SJCRH30 (cell line): Measurements from ENCODE around the gene GGCX. TPM values are rescaled to one million over a fixed set of nuclear protein-coding genes. Genes with fewer than 3 reads are reported as not detected.
A peak's percentile ranks its signal among the peaks of the same experiment; 100 is the strongest.
"Not testable (repeated sequence)": the region's sequence is repeated elsewhere in the genome, so short reads cannot be mapped to it uniquely, and the experiment has no call there.

ENCODE experiments used
- DNase-seq, 2 experiments: peaks; one replicate each; pipeline ENCODE4 v3.0.0-alpha.2; 2015 to 2020
- H3K27ac ChIP-seq: fragments of 250-450 bp; sonication (Bioruptor Pico); 2 replicates; pipeline ENCODE4 v1.5.1; 2020; ENCODE audit warnings: mild to moderate bottlenecking, moderate library complexity
- H3K27me3 ChIP-seq: fragments of 250-450 bp; sonication (Bioruptor Pico); 2 replicates; pipeline ENCODE4 v1.5.1; 2020; ENCODE audit warnings: mild to moderate bottlenecking, moderate library complexity
- H3K36me3 ChIP-seq: fragments of 250-450 bp; sonication (Bioruptor Pico); 2 replicates; pipeline ENCODE4 v1.5.1; 2020; ENCODE audit warnings: mild to moderate bottlenecking, moderate library complexity
- H3K4me1 ChIP-seq: fragments of 250-450 bp; sonication (Bioruptor Pico); 2 replicates; pipeline ENCODE4 v1.5.1; 2020; ENCODE audit warnings: mild to moderate bottlenecking, moderate library complexity
- H3K4me3 ChIP-seq: fragments of 250-450 bp; sonication (Bioruptor Pico); 2 replicates; pipeline ENCODE4 v1.5.1; 2020; ENCODE audit warnings: mild to moderate bottlenecking, moderate library complexity
- H3K9me3 ChIP-seq: fragments of 250-450 bp; sonication (Bioruptor Pico); replicated peaks from 2 replicates; pipeline ENCODE4 v1.5.1; 2020; ENCODE audit warnings: mild to moderate bottlenecking, moderate library complexity
- total RNA-seq: library from RNA; depleted of rRNA; stranded (reverse); fragments of >200 nt; shearing (Covaris generic); gene quantifications from 2 replicates; pipeline ENCODE4 v1.2.3, GENCODE V29; 2014; rRNA removed

Gene GGCX
- total RNA-seq = 37.0 and 38.9 TPM in 2 replicates

GRCh38 chr2:85561280-85562212 lies at the start of gene GGCX:
Gene GGCX, minus strand, starts transcription at chr2:85561493. Its CDS starts 65 bp downstream, at chr2:85561428.
- Histone ChIP-seq H3K27ac (peak within 1 kb of the TSS; percentile 65), H3K36me3 (peaks cover 12% of the 10 kb centered on the region; the same call in 1 of the 2 replicates), H3K4me3 (peak within 1 kb of the TSS; percentile 73), H3K27me3 (no peaks in the 10 kb centered on the region; the same call in 1 of the 2 replicates), H3K9me3 (no peaks in the 10 kb centered on the region), H3K4me1 (no peaks in the 10 kb centered on the region)
- DNase-seq = peak; percentile 97 to 98

- DNase-seq = no peak
- H3K27ac ChIP-seq = no peak overlapping the region
- no peaks in the 10 kb centered on the region; the same call in 1 of the 2 replicates for H3K36me3 ChIP-seq
- no peaks in the 10 kb centered on the region for H3K27me3 ChIP-seq
- H3K4me3 ChIP-seq = no peak overlapping the region
- peaks cover 16% of the 10 kb centered on the region; the same call in 1 of the 2 replicates for H3K4me1 ChIP-seq
- H3K9me3 ChIP-seq = no peaks in the 10 kb centered on the region
Observed at GRCh38 chr2:85607268-85608215, 46.2 kb upstream of the GGCX start.

GRCh38 chr2:85606116-85606455 lies 44.8 kb upstream of the GGCX start:
- no peak overlapping the region for H3K4me3 ChIP-seq
- H3K9me3 ChIP-seq = no peaks in the 10 kb centered on the region
- DNase-seq = no peak
- H3K4me1 ChIP-seq = peaks cover 15% of the 10 kb centered on the region; the same call in 1 of the 2 replicates
- H3K27me3 ChIP-seq = no peaks in the 10 kb centered on the region
- H3K27ac ChIP-seq = no peak overlapping the region
- H3K36me3 ChIP-seq = no peaks in the 10 kb centered on the region; the same call in 1 of the 2 replicates

GRCh38 chr2:85605406-85606115 lies 44.3 kb upstream of the GGCX start:
- Histone ChIP-seq H3K27ac (no peak overlapping the region), H3K36me3 (no peaks in the 10 kb centered on the region; the same call in 1 of the 2 replicates), H3K4me3 (no peak overlapping the region), H3K27me3 (no peaks in the 10 kb centered on the region), H3K9me3 (no peaks in the 10 kb centered on the region), H3K4me1 (peaks cover 13% of the 10 kb centered on the region; the same call in 1 of the 2 replicates)
- DNase-seq = peak; percentile 52 to 62

GRCh38 chr2:85604568-85605339 lies 43.5 kb upstream of the GGCX start:
- Histone ChIP-seq H3K4me3 (no peak overlapping the region), H3K36me3 (no peaks in the 10 kb centered on the region), H3K4me1 (peaks cover 13% of the 10 kb centered on the region; the same call in 1 of the 2 replicates), H3K27me3 (no peaks in the 10 kb centered on the region), H3K27ac (no peak overlapping the region), H3K9me3 (no peaks in the 10 kb centered on the region)
- DNase-seq = no peak

GRCh38 chr2:85604133-85604444 lies 42.8 kb upstream of the GGCX start:
- peaks cover 13% of the 10 kb centered on the region; the same call in 1 of the 2 replicates for H3K4me1 ChIP-seq

GRCh38 chr2:85602476-85603234 lies 41.4 kb upstream of the GGCX start, which contains the start of gene TMEM150A:
Gene TMEM150A, minus strand, starts transcription at chr2:85602698. Its CDS starts 750 bp downstream, at chr2:85601948.
- H3K27ac ChIP-seq = no peak within 1 kb of the TSS
- peak; percentile 86 to 92 for DNase-seq
- H3K36me3 ChIP-seq = no peaks in the 10 kb centered on the region; the same call in 1 of the 2 replicates

More at GRCh38 chr2:85604133-85604444, 42.8 kb upstream of the GGCX start:
- H3K4me3 ChIP-seq, H3K9me3 ChIP-seq, H3K27ac ChIP-seq, H3K36me3 ChIP-seq, DNase-seq, H3K27me3 ChIP-seq: not testable (repeated sequence)

GRCh38 chr2:85601771-85602475 lies 40.6 kb upstream of the GGCX start:
- Histone ChIP-seq H3K27ac (no peak overlapping the region), H3K27me3 (no peaks in the 10 kb centered on the region), H3K4me1 (peaks cover 13% of the 10 kb centered on the region; the same call in 1 of the 2 replicates), H3K36me3 (no peaks in the 10 kb centered on the region; the same call in 1 of the 2 replicates), H3K9me3 (no peaks in the 10 kb centered on the region), H3K4me3 (peak overlapping the region; percentile 66)
- DNase-seq = peak in 1 of 2 experiments; percentile 40

More at GRCh38 chr2:85602476-85603234, 41.4 kb upstream of the GGCX start, which contains the start of gene TMEM150A:
- peaks cover 13% of the 10 kb centered on the region; the same call in 1 of the 2 replicates for H3K4me1 ChIP-seq
- no peaks in the 10 kb centered on the region for H3K9me3 ChIP-seq
- peak within 1 kb of the TSS; percentile 66 for H3K4me3 ChIP-seq
- H3K27me3 ChIP-seq = no peaks in the 10 kb centered on the region

GRCh38 chr2:85600951-85601770 lies 39.9 kb upstream of the GGCX start:
- H3K36me3 ChIP-seq = no peaks in the 10 kb centered on the region; the same call in 1 of the 2 replicates

GRCh38 chr2:85600235-85600575 lies 38.9 kb upstream of the GGCX start:
- no peak for DNase-seq
- Histone ChIP-seq H3K36me3 (no peaks in the 10 kb centered on the region; the same call in 1 of the 2 replicates), H3K9me3 (no peaks in the 10 kb centered on the region), H3K4me3 (no peak overlapping the region), H3K4me1 (peaks cover 1% of the 10 kb centered on the region; the same call in 1 of the 2 replicates), H3K27ac (no peak overlapping the region), H3K27me3 (no peaks in the 10 kb centered on the region)

More at GRCh38 chr2:85600951-85601770, 39.9 kb upstream of the GGCX start:
- H3K27me3 ChIP-seq = no peaks in the 10 kb centered on the region
- no peak overlapping the region for H3K27ac ChIP-seq
- H3K4me3 ChIP-seq = no peak overlapping the region
- H3K4me1 ChIP-seq = peaks cover 9% of the 10 kb centered on the region; the same call in 1 of the 2 replicates
- no peaks in the 10 kb centered on the region for H3K9me3 ChIP-seq
- DNase-seq = no peak

- no peak for DNase-seq
- no peak overlapping the region for H3K4me3 ChIP-seq
- H3K9me3 ChIP-seq = no peaks in the 10 kb centered on the region
- no peaks in the 10 kb centered on the region for H3K27me3 ChIP-seq
- H3K27ac ChIP-seq = no peak overlapping the region
- no peaks in the 10 kb centered on the region; the same call in 1 of the 2 replicates for H3K4me1 ChIP-seq
- H3K36me3 ChIP-seq = no peaks in the 10 kb centered on the region; the same call in 1 of the 2 replicates
Observed at GRCh38 chr2:85599468-85600234, 38.4 kb upstream of the GGCX start.
